ENCODE results near the gene CAMKK2. TPM values are rescaled to one million over a fixed set of nuclear protein-coding genes. Genes with fewer than 3 reads are reported as not detected.
"Not testable (repeated sequence)": the region's sequence is repeated elsewhere in the genome, so short reads cannot be mapped to it uniquely, and the experiment has no call there.

CAMKK2 gene
- total RNA-seq, 2 donors from 2014 or later, result 22.2 to 25.3 TPM

GRCh38 chr12:121323908-121324307, 27.4 kb upstream of the CAMKK2 start:
- ATAC-seq (replicated peaks in 1 of 2), result no peak
- peak overlapping the region; percentile 24 for H3K27ac Mint-ChIP-seq
- peaks cover 1 to 9% of the 10 kb centered on the region in 2 donors for H3K36me3 Mint-ChIP-seq (ENCODE audit: insufficient read depth in 2 of 2)
- H3K4me1 Mint-ChIP-seq (ENCODE audit: low read depth), result no peaks in the 10 kb centered on the region
- H3K27me3 Mint-ChIP-seq (ENCODE audit: low read depth), result no peaks in the 10 kb centered on the region
- H3K9me3 Mint-ChIP-seq, result no peaks in the 10 kb centered on the region
- H3K4me3 Mint-ChIP-seq, result no peak overlapping the region
- no peak for DNase-seq

DNA sequence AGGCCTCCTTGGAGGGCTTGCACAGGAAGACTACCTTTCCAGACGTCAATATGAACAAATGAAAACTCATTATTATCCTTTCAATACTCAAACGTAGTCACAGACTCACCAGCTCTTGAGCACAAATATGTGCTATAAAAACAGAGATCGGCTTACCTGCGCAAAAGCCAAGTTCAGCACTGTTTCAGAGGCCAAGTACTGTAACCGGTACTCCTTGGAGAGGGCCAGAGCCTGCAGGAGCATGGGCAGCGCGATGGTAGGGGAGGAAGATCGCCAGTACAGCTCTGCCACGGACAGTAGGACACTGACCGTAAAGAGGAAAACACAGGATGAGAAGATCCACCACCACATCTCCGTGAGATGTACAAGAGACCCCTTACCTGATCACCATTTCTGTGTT, 21.6 kb upstream of the CAMKK2 start:
- DNase-seq, result no peak
- H3K4me3 Mint-ChIP-seq, result no peak overlapping the region
- ATAC-seq (replicated peaks in 1 of 2), result no peak
- H3K27me3 Mint-ChIP-seq (ENCODE audit: low read depth), result no peaks in the 10 kb centered on the region
- no peak overlapping the region for H3K27ac Mint-ChIP-seq
- H3K4me1 Mint-ChIP-seq (ENCODE audit: low read depth), result peaks cover 22% of the 10 kb centered on the region
- peaks cover 3 to 24% of the 10 kb centered on the region in 2 donors for H3K36me3 Mint-ChIP-seq (ENCODE audit: insufficient read depth in 2 of 2)
- H3K9me3 Mint-ChIP-seq, result no peaks in the 10 kb centered on the region

GRCh38 chr12:121314431-121314830, 17.9 kb upstream of the CAMKK2 start:
- no peak for DNase-seq
- H3K9me3 Mint-ChIP-seq, result no peaks in the 10 kb centered on the region
- H3K4me1 Mint-ChIP-seq (ENCODE audit: low read depth), result peaks cover 24% of the 10 kb centered on the region
- no peak overlapping the region for H3K4me3 Mint-ChIP-seq
- H3K36me3 Mint-ChIP-seq (ENCODE audit: insufficient read depth in 2 of 2), result peaks cover 3 to 28% of the 10 kb centered on the region in 2 donors
- H3K27me3 Mint-ChIP-seq (ENCODE audit: low read depth), result no peaks in the 10 kb centered on the region
- ATAC-seq (replicated peaks in 1 of 2), result no peak
- no peak overlapping the region for H3K27ac Mint-ChIP-seq

GRCh38 chr12:121310231-121310630, 13.7 kb upstream of the CAMKK2 start:
- not testable (repeated sequence) for DNase-seq; H3K4me3 Mint-ChIP-seq; H3K27me3 Mint-ChIP-seq (ENCODE audit: low read depth); H3K9me3 Mint-ChIP-seq; ATAC-seq (replicated peaks in 1 of 2)
- peaks cover 18% of the 10 kb centered on the region for H3K4me1 Mint-ChIP-seq (ENCODE audit: low read depth)
- peaks cover 0 to 20% of the 10 kb centered on the region in 2 donors for H3K36me3 Mint-ChIP-seq (ENCODE audit: insufficient read depth in 2 of 2)
- peak overlapping the region; percentile 64 for H3K27ac Mint-ChIP-seq

DNA sequence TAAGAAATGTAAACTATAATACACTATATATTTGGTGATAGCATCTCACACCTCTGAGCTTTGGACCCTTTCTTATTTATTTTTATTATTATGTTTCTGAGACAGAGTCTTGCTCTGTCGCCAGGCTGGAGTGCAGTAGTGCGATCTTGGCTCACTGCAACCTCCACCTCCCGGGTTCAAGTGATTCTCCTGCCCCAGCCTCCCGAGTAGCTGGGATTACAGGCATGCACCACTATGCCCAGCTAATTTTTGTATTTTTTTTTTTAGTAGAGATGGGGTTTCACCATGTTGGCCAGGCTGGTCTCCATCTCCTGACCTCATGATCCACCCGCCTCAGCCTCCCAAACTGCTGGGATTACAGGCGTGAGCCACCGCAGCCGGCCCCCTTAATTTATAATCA, 10.9 kb upstream of the CAMKK2 start:
- H3K4me3 Mint-ChIP-seq; H3K9me3 Mint-ChIP-seq; DNase-seq; H3K4me1 Mint-ChIP-seq (ENCODE audit: low read depth); ATAC-seq (replicated peaks in 1 of 2); H3K27me3 Mint-ChIP-seq (ENCODE audit: low read depth); H3K27ac Mint-ChIP-seq: not testable (repeated sequence)
- peaks cover 0 to 14% of the 10 kb centered on the region in 2 donors for H3K36me3 Mint-ChIP-seq (ENCODE audit: insufficient read depth in 2 of 2)

DNA sequence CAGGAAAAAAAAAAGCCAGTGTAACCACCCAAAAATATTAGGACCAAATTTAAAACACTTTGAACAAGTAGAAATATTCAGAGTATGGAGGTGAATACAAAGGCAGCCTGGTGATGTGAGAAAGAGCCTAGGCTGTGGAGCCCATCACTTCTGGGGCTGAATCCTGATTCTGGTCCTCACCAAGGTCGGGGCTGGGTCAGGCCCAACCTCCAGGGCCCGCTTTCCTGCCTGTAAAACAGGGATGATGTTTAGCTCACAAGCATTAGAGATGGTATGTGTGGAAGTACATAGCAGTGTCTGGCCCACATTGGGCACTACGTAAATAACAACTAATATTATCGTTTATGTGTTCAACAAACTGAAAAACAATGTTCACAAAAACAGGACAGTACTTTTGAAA, 7.8 kb upstream of the CAMKK2 start:
- peaks cover 0 to 6% of the 10 kb centered on the region in 2 donors for H3K36me3 Mint-ChIP-seq (ENCODE audit: insufficient read depth in 2 of 2)
- peak overlapping the region; percentile 38 for H3K27ac Mint-ChIP-seq
- no peaks in the 10 kb centered on the region for H3K4me1 Mint-ChIP-seq (ENCODE audit: low read depth)
- no peak for DNase-seq
- no peak overlapping the region for H3K4me3 Mint-ChIP-seq
- ATAC-seq (replicated peaks in 1 of 2), result no peak
- H3K9me3 Mint-ChIP-seq, result no peaks in the 10 kb centered on the region
- no peaks in the 10 kb centered on the region for H3K27me3 Mint-ChIP-seq (ENCODE audit: low read depth)

DNA sequence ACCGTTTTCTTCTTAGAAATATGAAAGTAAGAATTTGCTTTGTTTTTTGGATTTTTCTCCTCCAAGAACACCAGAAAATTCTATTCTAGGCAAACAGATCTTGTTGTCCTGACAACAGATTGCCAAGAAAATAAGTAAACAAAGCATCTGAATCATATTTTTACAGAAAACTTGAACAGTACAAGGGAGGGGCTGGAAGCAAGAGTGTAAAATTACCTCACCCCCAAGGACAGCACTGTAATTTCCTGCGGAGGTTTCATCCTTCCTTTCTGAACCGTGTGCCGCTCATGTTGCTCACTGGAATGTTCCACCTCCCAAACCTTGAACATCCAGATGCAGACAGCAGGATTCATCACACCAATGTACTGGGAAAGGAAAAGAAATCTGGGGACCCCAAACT, 5.4 kb upstream of the CAMKK2 start:
- no peak overlapping the region for H3K27ac Mint-ChIP-seq
- no peaks in the 10 kb centered on the region for H3K9me3 Mint-ChIP-seq
- ATAC-seq (replicated peaks in 1 of 2) (no peak), DNase-seq (no peak)
- peaks cover 0 to 1% of the 10 kb centered on the region in 2 donors for H3K36me3 Mint-ChIP-seq (ENCODE audit: insufficient read depth in 2 of 2)
- no peak overlapping the region for H3K4me3 Mint-ChIP-seq
- peaks cover 10% of the 10 kb centered on the region for H3K4me1 Mint-ChIP-seq (ENCODE audit: low read depth)
- H3K27me3 Mint-ChIP-seq (ENCODE audit: low read depth), result no peaks in the 10 kb centered on the region

DNA sequence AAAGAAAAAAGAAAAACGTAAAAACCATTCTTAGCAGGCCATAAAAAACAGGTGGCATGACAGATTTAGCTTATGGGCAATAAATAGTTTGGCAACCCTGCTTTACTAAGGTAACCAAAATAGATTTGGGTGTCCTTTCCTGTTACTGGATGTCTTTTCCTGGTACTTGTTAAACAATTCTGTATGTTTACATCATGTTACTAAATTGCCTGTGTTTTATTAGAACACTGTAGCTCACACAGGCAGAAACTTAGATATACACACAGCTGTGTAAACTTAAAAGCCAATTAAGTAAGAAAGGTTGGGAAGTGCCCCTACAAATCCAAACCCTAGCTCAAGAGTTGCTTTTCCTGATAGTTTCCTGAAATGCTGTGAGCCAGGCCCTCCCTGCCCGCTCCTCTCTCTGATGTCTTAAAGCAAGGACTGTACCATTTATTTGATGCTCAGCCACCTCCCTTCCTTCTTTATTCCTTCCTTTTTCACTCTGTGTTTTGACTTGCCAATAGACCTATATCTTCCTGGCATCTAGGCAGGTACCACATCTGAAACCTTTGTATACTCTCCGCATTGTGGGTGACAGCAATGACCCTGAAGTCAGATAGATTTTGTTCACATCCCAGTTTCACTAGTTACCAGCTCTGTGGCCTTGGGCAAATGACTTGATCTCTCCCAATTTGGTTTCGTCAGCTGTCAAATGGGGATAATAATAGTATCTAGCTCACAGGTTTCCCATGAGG, 3.7 kb upstream of the CAMKK2 start:
- Mint-ChIP-seq H3K27me3 (ENCODE audit: low read depth) (no peaks in the 10 kb centered on the region), H3K4me1 (ENCODE audit: low read depth) (peaks cover 16% of the 10 kb centered on the region)
- no peak for ATAC-seq (replicated peaks in 1 of 2)

GRCh38 chr12:121299662-121300061, 3.2 kb upstream of the CAMKK2 start:
- Mint-ChIP-seq H3K27ac (no peak overlapping the region), H3K36me3 (ENCODE audit: insufficient read depth in 2 of 2) (peaks cover 1 to 2% of the 10 kb centered on the region in 2 donors), H3K4me1 (ENCODE audit: low read depth) (peaks cover 20% of the 10 kb centered on the region), H3K4me3 (no peak overlapping the region), H3K9me3 (no peaks in the 10 kb centered on the region), H3K27me3 (ENCODE audit: low read depth) (no peaks in the 10 kb centered on the region)
- DNase-seq (no peak), ATAC-seq (replicated peaks in 1 of 2) (no peak)

More for the DNA sequence above, 3.7 kb upstream of the CAMKK2 start:
- H3K9me3 Mint-ChIP-seq, result no peaks in the 10 kb centered on the region
- no peak overlapping the region for H3K27ac Mint-ChIP-seq
- no peak overlapping the region for H3K4me3 Mint-ChIP-seq
- DNase-seq, result no peak
- peaks cover 1 to 2% of the 10 kb centered on the region in 2 donors for H3K36me3 Mint-ChIP-seq (ENCODE audit: insufficient read depth in 2 of 2)

DNA sequence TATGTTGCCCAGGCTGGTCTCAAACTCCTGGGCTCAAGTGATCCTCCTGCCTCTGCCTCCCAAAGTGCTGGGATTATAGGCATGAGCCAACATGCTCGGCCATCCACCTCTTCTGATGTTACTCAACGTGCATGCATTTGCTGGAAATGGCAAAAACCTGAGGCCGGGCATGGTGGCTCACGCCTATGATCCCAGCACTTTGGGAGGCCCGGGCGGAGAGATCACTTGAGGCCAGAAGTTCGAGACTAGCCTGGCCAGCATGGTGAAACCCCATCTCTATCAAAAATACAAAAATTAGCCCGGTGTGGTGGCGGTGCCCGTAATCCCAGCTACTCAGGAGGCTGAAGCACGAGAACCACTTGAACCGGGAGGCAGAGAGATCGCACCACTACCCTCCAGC, 1.9 kb upstream of the CAMKK2 start:
- Mint-ChIP-seq H3K4me3 (peak overlapping the region; percentile 91 to 93), H3K27ac (peak overlapping the region; percentile 50), H3K4me1 (ENCODE audit: low read depth) (peaks cover 32% of the 10 kb centered on the region)
- ATAC-seq (replicated peaks in 1 of 2); H3K9me3 Mint-ChIP-seq; H3K27me3 Mint-ChIP-seq (ENCODE audit: low read depth); DNase-seq; H3K36me3 Mint-ChIP-seq (ENCODE audit: insufficient read depth in 2 of 2): not testable (repeated sequence)

GRCh38 chr12:121297435-121297991, 1.0 kb upstream of the CAMKK2 start:
- ATAC-seq (replicated peaks in 1 of 2), result peak in 1 of 2 donors; percentile 10
- Mint-ChIP-seq H3K27me3 (ENCODE audit: low read depth) (no peaks in the 10 kb centered on the region), H3K9me3 (no peaks in the 10 kb centered on the region), H3K4me1 (ENCODE audit: low read depth) (peaks cover 36% of the 10 kb centered on the region), H3K27ac (no peak overlapping the region), H3K4me3 (peak overlapping the region; percentile 91 to 93), H3K36me3 (ENCODE audit: insufficient read depth in 2 of 2) (peaks cover 1 to 2% of the 10 kb centered on the region in 2 donors)
- peak; percentile 58 to 67 for DNase-seq

DNA sequence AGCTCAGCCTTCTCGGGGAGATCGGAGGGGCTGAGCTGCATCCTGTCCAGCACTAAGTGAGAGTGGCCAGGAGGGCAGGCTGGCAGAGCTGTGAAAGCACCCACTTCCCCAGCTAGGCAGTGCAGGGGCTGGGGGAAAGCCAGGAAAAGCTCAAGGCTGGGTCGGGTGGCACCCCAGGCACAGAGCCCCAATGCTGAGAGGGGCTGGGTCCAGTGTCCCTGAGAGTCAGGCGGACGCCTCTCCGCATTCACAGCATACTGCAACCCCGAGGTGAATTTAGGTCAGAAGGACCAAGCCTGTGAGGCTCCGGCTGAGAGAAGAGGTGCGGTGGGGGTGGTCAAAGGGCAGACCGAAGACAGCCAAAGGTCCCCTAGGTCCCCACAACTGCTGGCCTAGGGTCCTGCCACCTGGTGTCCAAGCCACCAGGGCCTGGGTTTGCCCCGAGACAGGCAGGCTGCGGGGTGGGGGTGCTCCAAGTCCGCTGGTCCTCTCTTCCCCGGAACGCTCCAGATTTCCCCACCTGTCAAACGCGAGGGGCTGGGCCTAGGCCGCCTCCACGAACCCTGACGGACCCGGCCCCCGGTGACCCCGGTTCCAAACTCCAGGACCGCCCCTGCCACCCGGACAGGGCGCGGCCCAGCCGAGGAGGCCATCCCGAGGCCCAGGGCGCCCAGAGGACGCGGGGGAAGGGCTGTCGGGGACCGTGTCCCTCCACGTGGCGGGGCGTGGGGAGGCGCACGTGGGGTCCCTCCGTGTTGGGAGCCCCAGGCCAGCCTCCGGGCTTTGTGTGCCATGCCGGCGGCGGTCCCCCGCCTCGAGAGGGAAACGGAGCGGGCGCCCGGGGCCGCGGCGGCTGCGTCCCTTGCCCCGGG, 527 bp downstream of the CAMKK2 start:
- H3K9me3 Mint-ChIP-seq, result no peaks in the 10 kb centered on the region
- no peaks in the 10 kb centered on the region for H3K27me3 Mint-ChIP-seq (ENCODE audit: low read depth)
- peak; percentile 26 to 32 for ATAC-seq (replicated peaks in 1 of 2)
- peak overlapping the region; percentile 28 for H3K27ac Mint-ChIP-seq
- H3K4me1 Mint-ChIP-seq (ENCODE audit: low read depth), result peaks cover 46% of the 10 kb centered on the region
- DNase-seq, result peak; percentile 16 to 46
- peak overlapping the region; percentile 91 to 93 for H3K4me3 Mint-ChIP-seq
- H3K36me3 Mint-ChIP-seq (ENCODE audit: insufficient read depth in 2 of 2), result peaks cover 2 to 8% of the 10 kb centered on the region in 2 donors
